Epidermal melanocyte (primary cell): ENCODE results near the gene SCLY.

Source experiments
- DNase-seq: peaks from one replicate; pipeline ENCODE4 v3.0.0; 2011; ENCODE audit warnings: low spot score; ENCODE audit not compliant: insufficient read length

Gene SCLY

GRCh38 chr2:238097201-238097987, 36.6 kb downstream of the SCLY start:
- no peak for DNase-seq

- no peak for DNase-seq
Measured at GRCh38 chr2:238097988-238098871, 37.4 kb downstream of the SCLY start.

- DNase-seq, result no peak
Measured at GRCh38 chr2:238098901-238099713, 38.3 kb downstream of the SCLY start.

- no peak for DNase-seq
Measured at GRCh38 chr2:238099714-238100048, 38.9 kb downstream of the SCLY start.

- DNase-seq, result no peak
Measured at GRCh38 chr2:238100049-238100820, 39.4 kb downstream of the SCLY start, which contains the start of gene ESPNL. TSS of gene ESPNL (plus strand) at chr2:238100340. CDS start at chr2:238100420, 80 bp downstream.

GRCh38 chr2:238100821-238101771, 40.3 kb downstream of the SCLY start:
- DNase-seq, result no peak

GRCh38 chr2:238101891-238102841, 41.4 kb downstream of the SCLY start:
- no peak for DNase-seq

GRCh38 chr2:238102865-238103264, 42.1 kb downstream of the SCLY start:
- DNase-seq, result no peak

GRCh38 chr2:238103465-238104225, 42.8 kb downstream of the SCLY start:
- DNase-seq, result no peak

GRCh38 chr2:238104226-238104690, 43.5 kb downstream of the SCLY start:
- no peak for DNase-seq

- DNase-seq, result no peak
Measured at GRCh38 chr2:238104691-238105371, 44.0 kb downstream of the SCLY start.

GRCh38 chr2:238105506-238106338, 44.9 kb downstream of the SCLY start:
- no peak for DNase-seq

- DNase-seq, result no peak
Measured at GRCh38 chr2:238106339-238106697, 45.5 kb downstream of the SCLY start.

GRCh38 chr2:238106698-238107524, 46.1 kb downstream of the SCLY start:
- DNase-seq, result no peak
